A673 (cell line): ENCODE results near the gene ZNF160. TPM values are rescaled to one million over a fixed set of nuclear protein-coding genes. Genes with fewer than 3 reads are reported as not detected.
"Not testable (repeated sequence)": the region's sequence is repeated elsewhere in the genome, so short reads cannot be mapped to it uniquely, and the experiment has no call there.

Experiments
- BruUV-seq: library from RNA; stranded (reverse); fragments of 400-500 nt; replicated peaks from 2 replicates; lab custom pipeline; 2021; lab: Mats Ljungman, UMichigan
- CTCF ChIA-PET: fragments of 300-600 bp; sonication (Branson Sonifier 250); formaldehyde crosslinking; loops from one replicate; lab custom pipeline; 2022; ENCODE audit warnings: antibody characterized with exemption; lab: Charles Lee
- POLR2A ChIA-PET: fragments of 300-600 bp; sonication (Branson Sonifier 250); formaldehyde crosslinking; loops from one replicate; lab custom pipeline; 2022; ENCODE audit warnings: antibody characterized with exemption; ENCODE audit not compliant: low non-redundant PET; lab: Charles Lee
- DNase-seq: peaks from one replicate; pipeline ENCODE4 v3.0.0-alpha.2; 2015; ENCODE audit warnings: low spot score
- H3K27ac ChIP-seq: fragments of 200-600 bp; sonication (generic); 2 replicates; pipeline ENCODE4 v1.5.1; 2016; ENCODE audit warnings: mixed run types, low read depth, mild to moderate bottlenecking, mixed read lengths, antibody characterized with exemption, low read length; ENCODE audit not compliant: poor library complexity, severe bottlenecking
- H3K27me3 ChIP-seq: fragments of 200-600 bp; sonication (generic); replicated peaks from 2 replicates; pipeline ENCODE4 v1.6.1; 2017; ENCODE audit warnings: mixed run types, low read depth, mild to moderate bottlenecking, mixed read lengths, antibody characterized with exemption, low read length; ENCODE audit not compliant: insufficient read depth, poor library complexity
- H3K36me3 ChIP-seq: fragments of 200-600 bp; sonication (generic); 2 replicates; pipeline ENCODE4 v1.6.1; 2016; ENCODE audit warnings: mixed run types, mild to moderate bottlenecking, mixed read lengths, antibody characterized with exemption, low read length; ENCODE audit not compliant: insufficient read depth, poor library complexity, severe bottlenecking
- H3K4me1 ChIP-seq: fragments of 200-600 bp; sonication (generic); 2 replicates; pipeline ENCODE4 v1.6.1; 2017; ENCODE audit warnings: mixed run types, mild to moderate bottlenecking, mixed read lengths, antibody characterized with exemption, low read length; ENCODE audit not compliant: insufficient read depth, poor library complexity, severe bottlenecking
- H3K4me3 ChIP-seq: fragments of 200-600 bp; sonication (generic); 2 replicates; pipeline ENCODE4 v1.5.1; 2016; ENCODE audit warnings: low read depth, mixed run types, mild to moderate bottlenecking, mixed read lengths, low read length; ENCODE audit not compliant: poor library complexity, severe bottlenecking
- H3K9me3 ChIP-seq: fragments of 200-600 bp; sonication (generic); 2 replicates; pipeline ENCODE4 v1.6.1; 2016; ENCODE audit warnings: mixed run types, low read depth, mild to moderate bottlenecking, mixed read lengths, antibody characterized with exemption, low read length; ENCODE audit not compliant: poor library complexity, severe bottlenecking
- EZH2 ChIP-seq: fragments of 200-600 bp; sonication (generic); IDR thresholded peaks from 2 replicates; pipeline ENCODE4 v1.6.1; 2017; ENCODE audit warnings: borderline replicate concordance, low read depth, mild to moderate bottlenecking, mixed read lengths, antibody characterized with exemption, low read length; ENCODE audit not compliant: poor library complexity, severe bottlenecking
- intact Hi-C: fragments of 100-400 bp; cut with micrococcal nuclease; formaldehyde crosslinking; loops from one replicate; pipeline ENCODE4 v1.10.0; 2022; ENCODE audit not compliant: unreplicated experiment
- total RNA-seq: library from RNA; stranded (reverse); gene quantifications from 2 replicates; pipeline ENCODE4 v1.2.3, GENCODE V29; 2021
- TF ChIP-seq, protein P1 (sequence below): fragments of 300-800, 200-600 bp; sonication (generic); conservative IDR thresholded peaks from 2 replicates; pipeline ENCODE4 v1.5.1; 2017; ENCODE audit warnings: low read depth, mild to moderate bottlenecking, antibody characterized with exemption, low read length, moderate library complexity, mixed read lengths

ZNF160 gene
- total RNA-seq, 1 experiment from 2014 or later = 17.4 TPM

DNA sequence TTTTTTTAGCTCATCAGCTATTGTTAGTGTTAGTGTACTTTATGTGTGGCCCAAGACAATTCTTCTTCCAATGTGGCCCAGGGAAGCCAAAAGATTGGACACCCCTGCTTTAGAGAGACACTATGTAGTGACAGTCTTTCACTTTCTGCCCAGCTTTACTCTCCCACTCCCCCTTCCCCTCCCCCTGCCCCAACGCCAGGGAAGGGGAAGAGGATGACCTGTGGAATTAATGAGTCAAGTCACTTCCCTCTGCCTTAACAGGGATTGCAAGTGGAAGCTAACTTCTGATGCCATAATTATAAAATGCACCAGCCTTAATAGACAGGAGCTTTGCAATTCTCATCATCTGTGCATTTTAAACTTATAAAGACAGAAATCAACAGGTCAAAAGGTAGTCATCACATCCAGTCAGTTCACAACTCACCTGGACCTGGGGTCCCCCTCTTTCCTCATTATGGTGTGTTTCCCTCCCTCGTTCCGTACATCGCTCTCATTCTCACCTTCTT is 27.9 kb upstream of the ZNF160 start:
- H3K9me3 ChIP-seq = no peaks in the 10 kb centered on the region
- DNase-seq = no peak
- no TSS peak for BruUV-seq
- H3K4me3 ChIP-seq = no peak overlapping the region
- H3K27me3 ChIP-seq = no peaks in the 10 kb centered on the region
- H3K36me3 ChIP-seq = no peaks in the 10 kb centered on the region
- CTCF ChIA-PET = no interaction called here
- POLR2A ChIA-PET = no interaction called here
- intact Hi-C loops = no loop called here
- H3K4me1 ChIP-seq = no peaks in the 10 kb centered on the region
- H3K27ac ChIP-seq = no peak overlapping the region
- no peak for TF ChIP-seq EZH2
- TF ChIP-seq, protein P1, sequence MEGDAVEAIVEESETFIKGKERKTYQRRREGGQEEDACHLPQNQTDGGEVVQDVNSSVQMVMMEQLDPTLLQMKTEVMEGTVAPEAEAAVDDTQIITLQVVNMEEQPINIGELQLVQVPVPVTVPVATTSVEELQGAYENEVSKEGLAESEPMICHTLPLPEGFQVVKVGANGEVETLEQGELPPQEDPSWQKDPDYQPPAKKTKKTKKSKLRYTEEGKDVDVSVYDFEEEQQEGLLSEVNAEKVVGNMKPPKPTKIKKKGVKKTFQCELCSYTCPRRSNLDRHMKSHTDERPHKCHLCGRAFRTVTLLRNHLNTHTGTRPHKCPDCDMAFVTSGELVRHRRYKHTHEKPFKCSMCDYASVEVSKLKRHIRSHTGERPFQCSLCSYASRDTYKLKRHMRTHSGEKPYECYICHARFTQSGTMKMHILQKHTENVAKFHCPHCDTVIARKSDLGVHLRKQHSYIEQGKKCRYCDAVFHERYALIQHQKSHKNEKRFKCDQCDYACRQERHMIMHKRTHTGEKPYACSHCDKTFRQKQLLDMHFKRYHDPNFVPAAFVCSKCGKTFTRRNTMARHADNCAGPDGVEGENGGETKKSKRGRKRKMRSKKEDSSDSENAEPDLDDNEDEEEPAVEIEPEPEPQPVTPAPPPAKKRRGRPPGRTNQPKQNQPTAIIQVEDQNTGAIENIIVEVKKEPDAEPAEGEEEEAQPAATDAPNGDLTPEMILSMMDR = no peak

DNA sequence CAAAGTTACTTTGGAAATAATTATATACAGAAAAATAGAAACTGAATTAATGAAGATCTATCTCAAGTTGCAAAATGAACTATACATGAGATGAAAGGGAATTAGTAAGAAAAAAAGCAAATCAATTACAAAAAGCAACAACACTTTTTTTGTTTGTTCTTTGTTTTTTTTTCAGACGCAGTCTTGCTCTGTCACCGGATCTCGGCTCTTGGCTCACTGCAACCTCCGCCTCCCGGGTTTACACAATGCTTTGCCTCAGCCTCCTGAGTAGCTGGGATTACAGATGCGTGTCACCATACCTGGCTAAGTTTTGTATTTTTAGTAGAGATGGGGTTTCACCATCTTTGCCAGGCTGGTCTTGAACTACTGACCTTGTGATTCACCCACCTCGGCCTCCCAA is 27.3 kb upstream of the ZNF160 start:
- Histone ChIP-seq H3K9me3 (no peaks in the 10 kb centered on the region), H3K27me3 (no peaks in the 10 kb centered on the region), H3K36me3 (no peaks in the 10 kb centered on the region), H3K4me1 (no peaks in the 10 kb centered on the region), H3K4me3 (no peak overlapping the region), H3K27ac (no peak overlapping the region)
- no peak for TF ChIP-seq EZH2
- TF ChIP-seq, protein P1 = no peak
- DNase-seq = no peak
- BruUV-seq = no TSS peak
- intact Hi-C loops = no loop called here
- ChIA-PET POLR2A (no interaction called here), CTCF (no interaction called here)

DNA sequence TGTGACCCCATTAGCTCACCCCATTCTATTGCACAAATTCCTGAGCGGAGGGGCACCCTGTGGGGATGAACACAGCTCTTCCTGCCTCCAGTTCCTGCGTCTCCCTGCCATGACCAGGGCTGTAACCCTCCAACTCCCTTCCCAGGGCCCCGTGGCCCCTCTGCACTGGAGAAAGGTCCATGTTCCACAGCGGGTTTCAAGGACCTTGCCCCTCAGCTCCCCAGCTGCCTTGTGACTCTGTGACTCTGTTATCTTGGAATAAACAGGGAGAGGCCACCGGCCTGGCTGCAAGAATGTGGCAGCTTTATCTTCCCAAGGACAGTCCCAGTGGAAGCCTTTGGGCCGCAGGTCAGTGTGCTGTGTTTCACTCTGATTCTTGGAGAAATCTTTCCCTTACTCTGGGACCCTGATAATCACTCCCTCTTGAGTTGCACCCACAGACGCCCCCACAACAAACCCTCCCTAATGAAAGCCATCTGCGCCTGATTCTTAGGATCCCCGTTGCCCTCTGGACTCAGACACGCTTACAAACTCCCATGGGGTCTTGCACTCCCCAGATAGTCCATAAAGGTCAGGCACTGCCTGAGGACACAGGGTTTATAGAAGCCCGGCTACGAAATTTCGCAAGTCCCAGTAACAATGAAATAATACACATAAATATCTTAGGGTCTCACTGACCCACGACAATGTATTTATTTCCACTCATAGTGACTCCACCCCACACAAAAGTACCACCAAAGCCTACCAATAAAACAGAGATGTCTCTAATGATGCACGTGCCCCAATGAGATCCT is 23.7 kb upstream of the ZNF160 start:
- H3K9me3 ChIP-seq, H3K4me3 ChIP-seq, CTCF ChIA-PET, H3K27ac ChIP-seq, BruUV-seq, POLR2A ChIA-PET, H3K27me3 ChIP-seq, H3K36me3 ChIP-seq, intact Hi-C loops, DNase-seq, H3K4me1 ChIP-seq: not testable (repeated sequence)
